Naive thymus-derived CD4-positive, alpha-beta T cell (primary cell): ENCODE data around the gene OGFOD2. TPM values are rescaled to one million over a fixed set of nuclear protein-coding genes. Genes with fewer than 3 reads are reported as not detected.

Experiments
- ATAC-seq: fragments of 150-1000 bp; cut with Tn5 transposase; 2 replicates; pipeline ENCODE4 v1.10.0; 2021; ENCODE audit warnings: mild to moderate bottlenecking, moderate library complexity
- CTCF ChIA-PET: fragments of 350-600 bp; sonication (Branson Sonifier 250); formaldehyde crosslinking; loops from one replicate; lab custom pipeline; 2021; ENCODE audit warnings: antibody characterized with exemption; lab: Charles Lee
- POLR2A ChIA-PET: fragments of 350-600 bp; sonication (Branson Sonifier 250); formaldehyde crosslinking; loops from one replicate; lab custom pipeline; 2021; ENCODE audit warnings: antibody characterized with exemption, inconsistent platforms; lab: Charles Lee
- DNase-seq, 9 donors: peaks; one replicate each; pipeline versions ENCODE4 v3.0.0 to v3.0.0-alpha.2; 2020 to 2022; ENCODE audit warnings: mixed read lengths in 1 of 9
- H3K27ac ChIP-seq: one replicate; pipeline ENCODE4 v1.7.0; 2013; ENCODE audit warnings: mild to moderate bottlenecking, low read depth, low read length, moderate library complexity
- H3K27me3 ChIP-seq, 2 donors: one replicate each; pipeline ENCODE4 v1.7.0; 2013; ENCODE audit warnings: low read length in 2 of 2, mild to moderate bottlenecking in 2 of 2, moderate library complexity in 2 of 2; ENCODE audit not compliant: control insufficient read depth in 2 of 2, insufficient read depth in 2 of 2
- H3K36me3 ChIP-seq, 3 experiments: 1 replicate in 2 of 3; 2 replicates in 1 of 3; pipeline ENCODE4 v1.7.0; 2013; ENCODE audit warnings: low read length in 3 of 3, mild to moderate bottlenecking in 3 of 3, moderate library complexity in 1 of 3; ENCODE audit not compliant: insufficient read depth in 3 of 3, control insufficient read depth in 2 of 3
- H3K4me1 ChIP-seq, 2 donors: one replicate each; pipeline ENCODE4 v1.7.0; 2013; ENCODE audit warnings: low read length in 2 of 2, mild to moderate bottlenecking in 2 of 2, moderate library complexity in 1 of 2; ENCODE audit not compliant: control insufficient read depth in 2 of 2, insufficient read depth in 2 of 2
- H3K4me3 ChIP-seq: 2 replicates; pipeline ENCODE4 v1.7.0; 2013; ENCODE audit warnings: mild to moderate bottlenecking, low read length
- H3K9me3 ChIP-seq, 3 experiments: 1 replicate in 2 of 3; 2 replicates in 1 of 3; pipeline ENCODE4 v1.7.0; 2013; ENCODE audit warnings: low read length in 3 of 3; ENCODE audit not compliant: control insufficient read depth in 2 of 3
- H3K27ac Mint-ChIP-seq, 9 donors: one replicate each; pipeline ENCODE4 v1.8.0; 2020 to 2022; ENCODE audit warnings: mixed read lengths in 9 of 9, mild to moderate bottlenecking in 8 of 9, moderate library complexity in 5 of 9, inconsistent platforms in 2 of 9
- H3K27me3 Mint-ChIP-seq, 5 donors: one replicate each; pipeline ENCODE4 v1.8.0; 2021 to 2022; ENCODE audit warnings: mixed read lengths in 5 of 5, mild to moderate bottlenecking in 1 of 5
- H3K36me3 Mint-ChIP-seq, 5 donors: one replicate each; pipeline ENCODE4 v1.8.0; 2020 to 2022; ENCODE audit warnings: mixed read lengths in 5 of 5, mild to moderate bottlenecking in 3 of 5, inconsistent platforms in 1 of 5
- H3K4me1 Mint-ChIP-seq, 7 donors: one replicate each; pipeline ENCODE4 v1.8.0; 2020 to 2022; ENCODE audit warnings: mixed read lengths in 7 of 7, mild to moderate bottlenecking in 3 of 7, inconsistent platforms in 1 of 7
- H3K4me3 Mint-ChIP-seq, 10 donors: one replicate each; pipeline ENCODE4 v1.8.0; 2020 to 2022; ENCODE audit warnings: mild to moderate bottlenecking in 10 of 10, mixed read lengths in 10 of 10, moderate library complexity in 6 of 10, inconsistent platforms in 2 of 10
- H3K9me3 Mint-ChIP-seq, 11 donors: one replicate each; pipeline ENCODE4 v1.8.0; 2020 to 2022; ENCODE audit warnings: mixed read lengths in 11 of 11, mild to moderate bottlenecking in 4 of 11, inconsistent platforms in 1 of 11, moderate library complexity in 1 of 11
- intact Hi-C, 2 donors: fragments of 100-400 bp; cut with micrococcal nuclease; formaldehyde crosslinking; loops; one replicate each; pipeline ENCODE4 v1.15.1; 2023
- polyA plus RNA-seq, 2 donors: library from polyadenylated mRNA; unstranded; fragments of 300-500 nt; fragmentation: Illumina TruSeq; gene quantifications; one replicate each; pipeline ENCODE4 v1.2.3, GENCODE V29; 2021
- total RNA-seq, 6 experiments: library from RNA in 5 of 6; stranded (reverse) in 5 of 6; gene quantifications; 1 replicate in 5 of 6; 2 replicates in 1 of 6; pipeline ENCODE4 v1.2.3 and lab custom pipeline; 2021 to 2026

The OGFOD2 gene
- total and polyA plus RNA-seq, 7 experiments from 2014 or later: 16.8 to 49.1 (median 21.7) TPM

DNA sequence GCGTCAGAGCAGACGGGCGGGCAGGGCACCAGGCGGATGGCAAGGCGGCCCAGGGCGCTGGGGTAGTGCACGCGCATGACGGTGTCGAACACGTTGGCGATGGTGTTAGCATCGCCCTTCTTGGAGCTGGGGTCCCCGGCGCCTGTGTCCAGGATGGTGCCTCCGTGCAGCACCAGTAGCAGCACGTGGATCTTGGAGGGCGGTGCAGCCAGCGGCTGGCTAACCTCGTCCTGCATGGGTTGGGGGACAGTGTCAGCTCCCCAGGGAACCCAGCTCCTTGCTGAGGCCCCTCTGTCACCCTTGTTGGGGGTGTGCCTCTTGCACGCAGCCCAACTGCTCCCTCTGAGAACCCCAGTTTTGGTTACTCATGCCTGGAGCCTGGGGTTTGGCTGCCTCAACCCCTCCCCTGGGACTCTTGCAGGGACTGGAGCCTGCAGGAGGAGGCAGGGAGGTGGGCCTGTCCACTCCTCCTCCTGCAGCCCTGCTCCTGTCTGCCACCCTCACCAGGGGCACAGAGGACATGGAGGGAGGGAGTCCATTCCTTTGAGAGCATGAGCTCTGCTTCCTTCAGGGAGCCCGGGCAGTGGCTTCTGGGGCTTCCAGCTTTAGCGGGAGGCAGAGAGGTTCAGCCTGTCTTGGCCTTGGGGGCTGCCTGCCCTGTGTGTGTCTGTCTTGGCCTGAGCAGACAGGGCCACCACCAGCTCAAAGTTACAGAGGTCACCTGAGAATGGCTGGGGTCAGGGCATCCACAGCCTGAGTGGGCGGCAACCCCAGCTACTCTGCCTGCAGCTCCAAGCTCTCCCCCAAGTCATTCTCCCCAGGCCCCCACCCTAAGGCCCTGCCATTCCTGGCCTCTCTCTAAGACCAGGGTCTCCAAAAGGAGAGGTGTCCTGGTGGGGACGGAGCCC is 22.6 kb downstream of the OGFOD2 start:
- ChIA-PET POLR2A (no interaction called here), CTCF (no interaction called here)
- Mint-ChIP-seq H3K27ac (no peak overlapping the region), H3K9me3 (no peaks in the 10 kb centered on the region), H3K36me3 (peaks cover 0 to 19% (median 4%) of the 10 kb centered on the region in 5 donors), H3K27me3 (no peaks in the 10 kb centered on the region), H3K4me3 (no peak overlapping the region), H3K4me1 (no peaks in the 10 kb centered on the region)
- H3K4me1 ChIP-seq: no peaks in the 10 kb centered on the region
- ATAC-seq: no peak
- H3K27me3 ChIP-seq: no peaks in the 10 kb centered on the region
- intact Hi-C loops: no loop called here
- peak overlapping the region; percentile 5 for H3K27ac ChIP-seq
- H3K4me3 ChIP-seq: no peak overlapping the region
- peaks cover 0 to 84% (median 6%) of the 10 kb centered on the region in 3 experiments for H3K36me3 ChIP-seq
- no peak for DNase-seq
- no peaks in the 10 kb centered on the region for H3K9me3 ChIP-seq

DNA sequence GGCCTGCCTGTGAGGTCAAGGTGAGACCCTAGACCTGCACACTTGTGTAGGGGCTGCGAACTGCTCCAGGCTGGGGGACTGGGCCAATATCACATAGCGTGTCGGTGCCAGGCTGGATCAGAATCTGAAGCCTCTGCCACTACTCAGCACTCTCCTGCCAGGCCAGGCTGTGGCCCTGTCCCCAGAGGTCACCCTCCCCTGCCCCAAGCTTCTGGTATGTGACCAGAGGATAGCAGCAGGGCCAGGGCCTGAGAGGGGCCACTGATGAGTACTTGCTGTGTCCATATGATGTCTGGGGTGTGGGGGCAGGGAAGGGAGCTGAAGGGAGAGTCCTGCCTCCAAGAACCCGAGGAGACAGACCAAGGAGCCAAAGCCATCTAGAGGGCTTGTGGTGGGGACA is 23.3 kb downstream of the OGFOD2 start:
- H3K4me3 Mint-ChIP-seq: no peak overlapping the region
- Histone ChIP-seq H3K27ac (peak overlapping the region; percentile 5), H3K27me3 (no peaks in the 10 kb centered on the region), H3K36me3 (peaks cover 0 to 83% (median 6%) of the 10 kb centered on the region in 3 experiments), H3K9me3 (no peaks in the 10 kb centered on the region), H3K4me3 (no peak overlapping the region), H3K4me1 (no peaks in the 10 kb centered on the region)
- DNase-seq (no peak), ATAC-seq (no peak)
- peaks cover 0 to 18% (median 4%) of the 10 kb centered on the region in 5 donors for H3K36me3 Mint-ChIP-seq
- H3K9me3 Mint-ChIP-seq: peaks cover 0 to 3% (median 0%) of the 10 kb centered on the region in 11 donors
- intact Hi-C loops: no loop called here
- no peaks in the 10 kb centered on the region for H3K27me3 Mint-ChIP-seq
- no peaks in the 10 kb centered on the region for H3K4me1 Mint-ChIP-seq
- ChIA-PET CTCF (no interaction called here), POLR2A (no interaction called here)
- no peak overlapping the region for H3K27ac Mint-ChIP-seq

DNA sequence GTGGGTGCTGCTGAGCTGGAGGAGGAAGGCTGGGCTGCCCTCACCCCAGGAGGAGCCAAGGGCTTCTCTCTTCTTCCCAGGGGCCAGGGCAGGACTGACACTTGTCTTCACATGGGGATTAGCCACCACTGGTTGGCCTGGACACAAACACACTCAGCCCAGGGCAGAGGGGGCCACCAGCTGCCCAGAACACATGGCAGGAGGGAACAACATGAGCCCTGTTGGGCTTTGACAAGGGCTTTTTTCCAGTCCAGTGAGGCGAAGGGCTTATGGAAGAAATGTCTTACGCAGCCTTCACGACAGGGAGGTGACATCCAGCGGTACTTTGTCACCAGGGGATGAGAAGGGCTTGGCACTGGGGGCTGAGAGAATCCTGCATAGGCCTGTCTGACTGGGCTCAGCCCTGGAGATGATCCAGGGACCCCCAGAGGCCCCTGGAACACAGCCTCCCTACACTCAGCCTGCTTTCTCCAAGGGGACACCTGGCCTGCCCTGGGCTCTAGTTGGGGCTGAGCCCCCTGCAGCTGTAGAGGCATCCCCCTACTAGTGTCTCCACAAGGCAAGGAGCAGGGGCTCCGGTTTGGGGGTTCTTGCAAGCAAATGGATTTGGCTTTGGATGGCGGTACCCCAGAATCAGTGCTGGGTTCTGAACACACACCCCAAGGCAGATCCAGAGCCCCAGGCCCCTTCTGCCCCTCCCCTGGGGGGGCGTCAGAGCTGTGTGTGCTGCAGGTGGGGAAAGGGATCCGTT is 24.3 kb downstream of the OGFOD2 start:
- no peaks in the 10 kb centered on the region for H3K9me3 ChIP-seq
- H3K36me3 ChIP-seq: peaks cover 0 to 80% (median 6%) of the 10 kb centered on the region in 3 experiments
- Mint-ChIP-seq H3K36me3 (peaks cover 0 to 15% (median 4%) of the 10 kb centered on the region in 5 donors), H3K27me3 (no peaks in the 10 kb centered on the region), H3K4me3 (no peak overlapping the region), H3K9me3 (peaks cover 0 to 3% (median 0%) of the 10 kb centered on the region in 11 donors), H3K27ac (peak overlapping the region in 2 of 9 donors; percentile 25 to 45), H3K4me1 (no peaks in the 10 kb centered on the region)
- DNase-seq: no peak
- no peak for ATAC-seq
- no peak overlapping the region for H3K4me3 ChIP-seq
- intact Hi-C loops: no loop called here
- no peaks in the 10 kb centered on the region for H3K4me1 ChIP-seq
- no peaks in the 10 kb centered on the region for H3K27me3 ChIP-seq
- ChIA-PET POLR2A (no interaction called here), CTCF (no interaction called here)
- no peak overlapping the region for H3K27ac ChIP-seq

DNA sequence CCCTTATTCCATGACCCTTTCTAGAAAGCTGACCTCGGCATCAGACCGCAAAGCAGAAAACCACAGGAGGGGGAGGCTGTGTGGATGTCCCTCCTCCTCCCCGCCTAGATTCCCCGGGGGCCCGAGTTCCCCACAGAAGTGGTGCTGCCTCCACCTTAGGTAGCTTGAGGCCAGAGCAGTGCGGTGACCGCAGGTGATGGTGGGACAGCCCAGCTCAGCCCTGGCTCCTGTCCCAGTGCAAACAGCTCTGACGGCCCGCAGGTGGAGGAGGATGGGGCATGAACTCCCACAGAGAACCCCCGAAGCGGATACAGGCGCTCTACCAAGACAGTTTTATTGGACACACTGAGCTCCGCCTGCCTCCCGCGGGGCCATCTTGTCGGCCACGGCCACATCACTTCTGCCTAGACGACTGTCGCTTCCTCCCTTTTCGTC is 25.0 kb downstream of the OGFOD2 start:
- DNase-seq: no peak
- POLR2A ChIA-PET: no interaction called here

DNA sequence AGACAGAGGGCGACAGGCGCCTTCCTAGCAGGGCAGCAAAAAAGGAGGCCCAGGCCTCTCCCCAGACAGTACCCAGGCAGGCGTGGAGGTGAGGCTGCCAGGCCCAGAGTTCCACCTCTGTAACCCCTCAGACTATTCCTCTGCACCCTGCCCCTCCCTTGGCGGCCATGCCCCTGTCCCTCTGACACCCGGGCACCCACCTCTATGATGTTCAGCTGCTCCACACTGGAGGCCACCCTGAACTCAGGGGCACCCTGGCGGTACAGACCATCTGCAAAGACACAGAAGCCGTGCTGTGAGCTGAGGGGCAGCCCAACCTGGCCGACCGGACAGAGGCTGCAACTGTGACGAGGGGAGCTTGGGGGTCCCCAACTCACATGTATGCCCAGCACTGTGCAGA is 25.5 kb downstream of the OGFOD2 start:
- ChIA-PET CTCF (interaction anchor here (0.6 kb wide), 1 partner anchor 195 kb away, joined by 3 read pairs; no protein-coding TSS in a partner anchor), POLR2A (no interaction called here)
- H3K4me3 ChIP-seq: no peak overlapping the region
- peaks cover 0 to 3% (median 0%) of the 10 kb centered on the region in 11 donors for H3K9me3 Mint-ChIP-seq
- no peaks in the 10 kb centered on the region for H3K9me3 ChIP-seq
- H3K4me1 Mint-ChIP-seq: no peaks in the 10 kb centered on the region
- ATAC-seq (no peak), DNase-seq (no peak)
- H3K4me3 Mint-ChIP-seq: no peak overlapping the region
- no peaks in the 10 kb centered on the region for H3K4me1 ChIP-seq
- H3K36me3 Mint-ChIP-seq: peaks cover 0 to 15% (median 4%) of the 10 kb centered on the region in 5 donors
- no peaks in the 10 kb centered on the region for H3K27me3 ChIP-seq
- H3K36me3 ChIP-seq: peaks cover 0 to 81% (median 6%) of the 10 kb centered on the region in 3 experiments
- intact Hi-C loops: no loop called here
- peak overlapping the region in 1 of 9 donors; percentile 25 for H3K27ac Mint-ChIP-seq
- H3K27me3 Mint-ChIP-seq: no peaks in the 10 kb centered on the region
- H3K27ac ChIP-seq: no peak overlapping the region

More for the DNA sequence above, 25.0 kb downstream of the OGFOD2 start:
- no peak overlapping the region for H3K4me3 ChIP-seq
- no peak overlapping the region for H3K27ac ChIP-seq
- H3K9me3 Mint-ChIP-seq: peaks cover 0 to 3% (median 0%) of the 10 kb centered on the region in 11 donors
- H3K27ac Mint-ChIP-seq: no peak overlapping the region
- no peaks in the 10 kb centered on the region for H3K4me1 ChIP-seq
- peaks cover 0 to 80% (median 6%) of the 10 kb centered on the region in 3 experiments for H3K36me3 ChIP-seq
- CTCF ChIA-PET: interaction anchor here (0.6 kb wide), 1 partner anchor 195 kb away, joined by 3 read pairs; no protein-coding TSS in a partner anchor
- no peaks in the 10 kb centered on the region for H3K27me3 ChIP-seq
- ATAC-seq: no peak
- H3K27me3 Mint-ChIP-seq: no peaks in the 10 kb centered on the region
- no peaks in the 10 kb centered on the region for H3K9me3 ChIP-seq
- H3K4me1 Mint-ChIP-seq: no peaks in the 10 kb centered on the region
- peaks cover 0 to 15% (median 4%) of the 10 kb centered on the region in 5 donors for H3K36me3 Mint-ChIP-seq
- H3K4me3 Mint-ChIP-seq: no peak overlapping the region
- intact Hi-C loops: no loop called here

DNA sequence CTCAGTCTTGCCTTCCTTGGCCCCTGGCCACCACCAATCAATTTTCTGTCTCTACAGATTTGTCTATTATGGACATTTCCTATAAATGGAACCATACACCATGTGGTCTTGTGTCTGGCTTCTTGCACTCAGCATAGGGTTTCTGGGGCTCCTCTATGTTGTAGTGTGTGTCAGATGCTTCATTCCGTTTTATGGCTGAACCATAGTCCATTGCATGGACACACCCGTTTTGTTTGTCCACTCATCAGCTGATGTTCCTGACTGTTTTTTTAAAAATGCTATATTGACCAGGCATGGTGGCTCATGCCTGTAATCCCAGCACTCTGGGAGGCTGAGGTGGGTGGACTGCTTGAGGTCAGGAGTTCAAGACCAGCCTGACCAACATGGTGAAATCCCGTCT is 26.4 kb downstream of the OGFOD2 start:
- H3K4me3 Mint-ChIP-seq: no peak overlapping the region
- no peak for DNase-seq
- H3K4me3 ChIP-seq: no peak overlapping the region
- ChIA-PET CTCF (no interaction called here), POLR2A (no interaction called here)
- H3K27me3 Mint-ChIP-seq: no peaks in the 10 kb centered on the region
- peaks cover 0 to 73% (median 6%) of the 10 kb centered on the region in 3 experiments for H3K36me3 ChIP-seq
- H3K4me1 Mint-ChIP-seq: no peaks in the 10 kb centered on the region
- peaks cover 0 to 3% (median 0%) of the 10 kb centered on the region in 11 donors for H3K9me3 Mint-ChIP-seq
- intact Hi-C loops: no loop called here
- no peaks in the 10 kb centered on the region for H3K4me1 ChIP-seq
- H3K27ac ChIP-seq: no peak overlapping the region
- no peaks in the 10 kb centered on the region for H3K9me3 ChIP-seq
- ATAC-seq: no peak
- H3K27me3 ChIP-seq: no peaks in the 10 kb centered on the region
- peak overlapping the region in 1 of 9 donors; percentile 48 for H3K27ac Mint-ChIP-seq
- peaks cover 0 to 15% (median 4%) of the 10 kb centered on the region in 5 donors for H3K36me3 Mint-ChIP-seq
